Keratinocyte (primary cell): ENCODE data around the gene RMND1. TPM values are rescaled to one million over a fixed set of nuclear protein-coding genes. Genes with fewer than 3 reads are reported as not detected.

Experiments
- DNase-seq: peaks from one replicate; pipeline ENCODE4 v3.0.0-alpha.2; 2011; ENCODE audit warnings: low read depth, missing footprints, low spot score
- FAIRE-seq: peaks from 2 replicates; lab custom pipeline; 2011; peaks lifted over from hg19 to GRCh38; lab: Jason Lieb, UNC
- H2AFZ ChIP-seq: 2 replicates; pipeline ENCODE4 v1.6.0; 2012; ENCODE audit warnings: low read length, control low read depth, inconsistent platforms; ENCODE audit not compliant: control insufficient read depth
- H3K27ac ChIP-seq: 2 replicates; pipeline ENCODE4 v1.5.1; 2011; ENCODE audit warnings: low read length; ENCODE audit not compliant: control insufficient read depth, insufficient read depth
- H3K27me3 ChIP-seq: 3 replicates; pipeline ENCODE4 v1.6.0; 2011; ENCODE audit warnings: low read length; ENCODE audit not compliant: control insufficient read depth, insufficient read depth; ENCODE audit errors: extremely low read depth
- H3K36me3 ChIP-seq, 2 experiments: 2 replicates in 1 of 2; 3 replicates in 1 of 2; pipeline ENCODE4 v1.5.1; 2011; ENCODE audit warnings: low read length in 2 of 2, mild to moderate bottlenecking in 1 of 2; ENCODE audit not compliant: control insufficient read depth in 2 of 2, insufficient read depth in 2 of 2; ENCODE audit errors: extremely low read depth in 1 of 2
- H3K4me1 ChIP-seq: 3 replicates; pipeline ENCODE4 v1.5.1; 2011; ENCODE audit warnings: low read length; ENCODE audit not compliant: control insufficient read depth, insufficient read depth; ENCODE audit errors: extremely low read depth
- H3K4me2 ChIP-seq: 3 replicates; pipeline ENCODE4 v1.6.0; 2011; ENCODE audit warnings: low read depth, low read length; ENCODE audit not compliant: control insufficient read depth, insufficient read depth; ENCODE audit errors: extremely low read depth
- H3K4me3 ChIP-seq, 3 experiments: fragments of 200-600 bp in 1 of 3; sonication (generic) in 1 of 3; 2 replicates in 2 of 3; 3 replicates in 1 of 3; pipeline ENCODE4 v1.5.1; 2011 to 2016; ENCODE audit warnings: low read length in 3 of 3, mild to moderate bottlenecking in 3 of 3, control low read depth in 2 of 3, inconsistent platforms in 1 of 3, low read depth in 1 of 3, mixed read lengths in 1 of 3, mixed run types in 1 of 3, moderate library complexity in 1 of 3; ENCODE audit not compliant: control insufficient read depth in 2 of 3, insufficient read depth in 2 of 3; ENCODE audit errors: extremely low read depth in 1 of 3
- H3K79me2 ChIP-seq: 2 replicates; pipeline ENCODE4 v1.6.0; 2012; ENCODE audit warnings: low read length; ENCODE audit not compliant: control insufficient read depth, insufficient read depth
- H3K9ac ChIP-seq: 3 replicates; pipeline ENCODE4 v1.6.0; 2011; ENCODE audit warnings: low read length; ENCODE audit not compliant: control insufficient read depth, insufficient read depth; ENCODE audit errors: extremely low read depth
- H3K9me1 ChIP-seq: 3 replicates; pipeline ENCODE4 v1.6.0; 2011; ENCODE audit warnings: low read length; ENCODE audit not compliant: control insufficient read depth, insufficient read depth; ENCODE audit errors: extremely low read depth
- H3K9me3 ChIP-seq: 2 replicates; pipeline ENCODE4 v1.5.1; 2012; ENCODE audit warnings: low read depth, low read length; ENCODE audit not compliant: control insufficient read depth
- H4K20me1 ChIP-seq: 3 replicates; pipeline ENCODE4 v1.6.0; 2011; ENCODE audit warnings: low read length; ENCODE audit not compliant: control insufficient read depth, insufficient read depth; ENCODE audit errors: extremely low read depth
- CTCF ChIP-seq, 3 experiments: IDR thresholded peaks in 1 of 3; conservative IDR thresholded peaks in 1 of 3; optimal IDR thresholded peaks in 1 of 3; 2 replicates in 2 of 3; 3 replicates in 1 of 3; pipeline versions ENCODE3 to v1.5.1; 2011; ENCODE audit warnings: low read length in 3 of 3, mild to moderate bottlenecking in 3 of 3, moderate library complexity in 2 of 3, control low read depth in 1 of 3, inconsistent platforms in 1 of 3; ENCODE audit not compliant: insufficient read depth in 2 of 3; ENCODE audit errors: extremely low read depth in 1 of 3
- EZH2 ChIP-seq: IDR thresholded peaks from one replicate; pipeline ENCODE4 v1.6.1; 2012; ENCODE audit warnings: inconsistent platforms, mild to moderate bottlenecking, low read length, moderate library complexity
- dilution Hi-C: fragments of 300-500 bp; cut with MboI; formaldehyde crosslinking; loops from one replicate; pipeline ENCODE4 v1.7.0; 2020; ENCODE audit warnings: low sequenced_read_pairs; ENCODE audit not compliant: extremely low pct_ligation_motif_present
- polyA plus RNA-seq, 5 experiments: library from polyadenylated mRNA; depleted of rRNA in 3 of 5; stranded (reverse) in 3 of 5; stranded (forward) in 1 of 5; unstranded in 1 of 5; fragments of >200 nt; gene quantifications; 1 replicate in 1 of 5; 2 replicates in 3 of 5; 3 replicates in 1 of 5; pipeline versions ENCODE4 v1.2.1 to v1.2.3, GENCODE V29; 2011 to 2012; ENCODE audit warnings: missing spikeins in 2 of 5, low read depth in 1 of 5, low replicate concordance in 1 of 5

The RMND1 gene
- polyA plus RNA-seq, 1 donor (not counting 4 experiments of a cell fraction or from before 2014, with no cell fraction given): 23.1 TPM

GRCh38 chr6:151431337-151431736 is 20.6 kb downstream of the RMND1 start:
- Histone ChIP-seq H3K36me3 (peaks cover 9 to 11% of the 10 kb centered on the region in 2 experiments), H3K9me1 (no peaks in the 10 kb centered on the region), H3K4me3 (no peak overlapping the region), H2AFZ (no peak overlapping the region), H3K4me2 (no peak overlapping the region), H3K9me3 (no peaks in the 10 kb centered on the region), H3K27ac (no peak overlapping the region), H3K4me1 (no peaks in the 10 kb centered on the region), H3K79me2 (no peaks in the 10 kb centered on the region), H3K9ac (no peak overlapping the region), H4K20me1 (no peaks in the 10 kb centered on the region), H3K27me3 (no peaks in the 10 kb centered on the region)
- DNase-seq (no peak), FAIRE-seq (no peak)
- TF ChIP-seq CTCF (optimal IDR thresholded peaks at IDR 0.05 in 1 of 3, IDR thresholded peaks at IDR 0.05 in 1 of 3, conservative IDR thresholded peaks at IDR 0.05 in 1 of 3; ENCODE audit: extremely low read depth in 1 of 3, insufficient read depth in 2 of 3, low read length in 3 of 3): no peak
- TF ChIP-seq EZH2: no peak
- dilution Hi-C loops: no loop called here

GRCh38 chr6:151430886-151431285 is 21.0 kb downstream of the RMND1 start:
- Histone ChIP-seq H3K9me1 (no peaks in the 10 kb centered on the region), H3K9ac (no peak overlapping the region), H3K4me1 (no peaks in the 10 kb centered on the region), H3K36me3 (peaks cover 11 to 15% of the 10 kb centered on the region in 2 experiments), H3K27me3 (no peaks in the 10 kb centered on the region), H4K20me1 (no peaks in the 10 kb centered on the region), H3K79me2 (no peaks in the 10 kb centered on the region), H3K27ac (no peak overlapping the region), H2AFZ (no peak overlapping the region), H3K4me3 (no peak overlapping the region), H3K9me3 (no peaks in the 10 kb centered on the region), H3K4me2 (no peak overlapping the region)
- DNase-seq (no peak), FAIRE-seq (no peak)
- dilution Hi-C loops: no loop called here
- TF ChIP-seq EZH2: no peak

GRCh38 chr6:151428093-151428735 is 23.7 kb downstream of the RMND1 start:
- H3K79me2 ChIP-seq: no peaks in the 10 kb centered on the region
- H2AFZ ChIP-seq: no peak overlapping the region
- dilution Hi-C loops: no loop called here
- no peaks in the 10 kb centered on the region for H3K9me1 ChIP-seq
- FAIRE-seq: no peak
- H3K36me3 ChIP-seq: peaks cover 11 to 23% of the 10 kb centered on the region in 2 experiments
- H3K27me3 ChIP-seq: no peaks in the 10 kb centered on the region
- no peak for DNase-seq
- H3K4me2 ChIP-seq: no peak overlapping the region
- no peaks in the 10 kb centered on the region for H4K20me1 ChIP-seq
- H3K9ac ChIP-seq: no peak overlapping the region
- no peak overlapping the region for H3K27ac ChIP-seq
- no peaks in the 10 kb centered on the region for H3K4me1 ChIP-seq
- no peaks in the 10 kb centered on the region for H3K9me3 ChIP-seq
- TF ChIP-seq EZH2: no peak
- TF ChIP-seq CTCF (optimal IDR thresholded peaks at IDR 0.05 in 1 of 3, IDR thresholded peaks at IDR 0.05 in 1 of 3, conservative IDR thresholded peaks at IDR 0.05 in 1 of 3; ENCODE audit: extremely low read depth in 1 of 3, insufficient read depth in 2 of 3, low read length in 3 of 3): no peak
- no peak overlapping the region for H3K4me3 ChIP-seq
